Peyer's patch (tissue), 4 donors: ENCODE measurements around the gene PRR7. TPM values are rescaled to one million over a fixed set of nuclear protein-coding genes. Genes with fewer than 3 reads are reported as not detected.

Experiments used
- DNase-seq, 3 donors: peaks; one replicate each; pipeline ENCODE4 v3.0.0-alpha.2; 2017 to 2019
- H3K27ac ChIP-seq, 4 donors: fragments of 200-600 bp; sonication (generic); one replicate each; pipeline ENCODE4 v1.5.1; 2016 to 2019
- H3K27me3 ChIP-seq, 2 donors: fragments of 200-600 bp; sonication (generic); one replicate each; pipeline ENCODE4 v1.5.1; 2019
- H3K36me3 ChIP-seq, 3 donors: fragments of 200-600 bp; sonication (generic); one replicate each; pipeline ENCODE4 v1.5.1; 2016 to 2019
- H3K4me1 ChIP-seq, 4 donors: fragments of 200-600 bp; sonication (generic); one replicate each; pipeline ENCODE4 v1.5.1; 2016 to 2019
- H3K4me3 ChIP-seq, 4 donors: fragments of 200-600 bp; sonication (generic); 1 replicate in 3 of 4; 2 replicates in 1 of 4; pipeline ENCODE4 v1.5.1; 2016 to 2019; ENCODE audit warnings: mild to moderate bottlenecking in 1 of 4
- H3K9me3 ChIP-seq, 4 donors: fragments of 200-600 bp; sonication (generic); one replicate each; pipeline ENCODE4 v1.5.1; 2016 to 2019; ENCODE audit warnings: mild to moderate bottlenecking in 1 of 4
- CTCF ChIP-seq, 6 experiments: fragments of 450-650 bp in 4 of 6; fragments of 200-600 bp in 2 of 6; sonication (generic) in 1 of 6; IDR thresholded peaks; one replicate each; pipeline ENCODE4 v1.5.1; 2017 to 2019; ENCODE audit warnings: antibody characterized with exemption in 6 of 6, mild to moderate bottlenecking in 3 of 6, moderate library complexity in 1 of 6
- POLR2A ChIP-seq, 2 donors: fragments of 450-650 bp; IDR thresholded peaks; one replicate each; pipeline ENCODE4 v1.5.1; 2017; ENCODE audit warnings: antibody characterized with exemption in 2 of 2, mild to moderate bottlenecking in 2 of 2, moderate library complexity in 2 of 2
- total RNA-seq, 4 donors: library from RNA; depleted of rRNA; stranded (reverse); fragments of >200 nt; gene quantifications; one replicate each; pipeline ENCODE4 v1.1.0, GENCODE V29; 2016

Gene PRR7
- total RNA-seq, 4 donors from 2014 or later, result 0.70 to 2.2 (median 1.9) TPM; not detected in 1

GRCh38 chr5:177430140-177430951, 16.3 kb upstream of the PRR7 start:
- no peaks in the 10 kb centered on the region for H3K27me3 ChIP-seq
- no peaks in the 10 kb centered on the region for H3K9me3 ChIP-seq
- DNase-seq, result peak in 2 of 3 donors; percentile 43 to 69
- TF ChIP-seq CTCF (IDR thresholded peaks at IDR 0.05) (no peak), POLR2A (IDR thresholded peaks at IDR 0.05) (no peak)
- peak overlapping the region in 1 of 4 donors; percentile 74 for H3K4me3 ChIP-seq
- H3K4me1 ChIP-seq, result peaks cover 0 to 67% (median 43%) of the 10 kb centered on the region in 4 donors
- peaks cover 0 to 51% (median 0%) of the 10 kb centered on the region in 3 donors for H3K36me3 ChIP-seq
- peak overlapping the region; percentile 8 to 94 (median 68) for H3K27ac ChIP-seq

DNA sequence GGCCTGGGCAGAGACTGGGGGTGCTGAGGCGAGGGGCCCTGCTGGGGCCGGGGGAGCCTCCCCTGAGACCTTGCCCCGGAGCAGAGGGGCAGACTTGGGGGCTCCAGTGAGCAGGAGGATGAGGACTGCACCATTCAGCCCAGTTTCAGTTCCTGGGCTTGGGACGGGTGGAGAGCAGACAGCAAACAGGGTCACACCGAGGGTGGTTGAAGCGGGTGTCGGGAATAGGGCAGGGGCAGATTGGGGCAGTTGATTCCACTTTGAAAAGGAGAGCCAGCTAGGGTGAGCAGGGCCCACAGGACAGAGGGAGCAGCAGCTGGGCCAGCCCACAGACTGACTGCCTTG, 15.7 kb upstream of the PRR7 start:
- H3K4me1 ChIP-seq, result peaks cover 0 to 63% (median 40%) of the 10 kb centered on the region in 4 donors
- peaks cover 0 to 57% (median 0%) of the 10 kb centered on the region in 3 donors for H3K36me3 ChIP-seq
- TF ChIP-seq CTCF (IDR thresholded peaks at IDR 0.05) (no peak), POLR2A (IDR thresholded peaks at IDR 0.05) (no peak)
- DNase-seq, result peak in 1 of 3 donors; percentile 49
- H3K27me3 ChIP-seq, result no peaks in the 10 kb centered on the region
- no peaks in the 10 kb centered on the region for H3K9me3 ChIP-seq
- peak overlapping the region in 1 of 4 donors; percentile 18 for H3K4me3 ChIP-seq
- peak overlapping the region; percentile 40 to 94 (median 68) for H3K27ac ChIP-seq

DNA sequence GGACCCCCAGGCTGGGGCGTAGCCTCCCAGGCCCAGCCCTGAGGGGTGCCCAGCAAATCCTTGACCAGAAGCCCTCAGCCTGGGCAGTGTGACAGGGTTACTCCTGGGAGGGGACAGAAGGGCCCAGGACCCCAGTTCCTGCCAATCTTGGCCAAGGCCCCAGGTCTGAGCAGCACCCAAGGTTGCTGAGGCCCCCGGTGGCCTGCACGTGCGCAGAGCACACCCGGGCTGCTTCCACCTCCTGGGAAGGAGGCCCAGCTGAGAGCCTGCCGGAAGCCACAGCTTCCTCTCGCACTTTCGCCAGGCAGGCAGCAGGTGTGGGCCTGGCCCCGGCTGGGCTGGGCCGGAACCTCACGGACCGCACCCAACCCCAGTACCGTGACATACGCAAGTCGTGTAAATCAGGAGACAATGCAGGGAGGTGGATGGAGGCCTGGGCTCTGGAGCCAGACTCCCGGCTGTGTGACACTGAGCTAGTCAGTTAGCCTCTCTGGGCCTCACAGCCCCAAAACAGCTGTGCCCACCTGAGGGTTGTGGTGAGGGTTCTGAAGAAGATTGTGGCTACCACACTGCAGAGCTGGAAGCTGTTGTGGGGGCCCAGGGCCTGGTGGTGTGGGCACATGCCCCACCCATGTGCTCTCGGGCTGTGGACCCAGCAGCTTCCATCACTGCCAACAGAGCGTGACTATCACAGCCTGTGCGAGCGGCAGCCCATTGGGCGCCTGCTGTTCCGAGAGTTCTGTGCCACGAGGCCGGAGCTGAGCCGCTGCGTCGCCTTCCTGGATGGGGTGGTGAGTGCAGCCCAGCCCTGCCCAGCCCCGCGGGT, 15.1 kb upstream of the PRR7 start:
- H3K9me3 ChIP-seq, result no peaks in the 10 kb centered on the region
- DNase-seq, result peak; percentile 60 to 94 (median 90)
- H3K36me3 ChIP-seq, result peaks cover 0 to 63% (median 0%) of the 10 kb centered on the region in 3 donors
- H3K27me3 ChIP-seq, result no peaks in the 10 kb centered on the region
- peak overlapping the region in 1 of 4 donors; percentile 18 for H3K4me3 ChIP-seq
- peaks cover 0 to 63% (median 40%) of the 10 kb centered on the region in 4 donors for H3K4me1 ChIP-seq
- TF ChIP-seq CTCF (IDR thresholded peaks at IDR 0.05) (no peak), POLR2A (IDR thresholded peaks at IDR 0.05) (no peak)
- H3K27ac ChIP-seq, result peak overlapping the region; percentile 40 to 94 (median 68)

DNA sequence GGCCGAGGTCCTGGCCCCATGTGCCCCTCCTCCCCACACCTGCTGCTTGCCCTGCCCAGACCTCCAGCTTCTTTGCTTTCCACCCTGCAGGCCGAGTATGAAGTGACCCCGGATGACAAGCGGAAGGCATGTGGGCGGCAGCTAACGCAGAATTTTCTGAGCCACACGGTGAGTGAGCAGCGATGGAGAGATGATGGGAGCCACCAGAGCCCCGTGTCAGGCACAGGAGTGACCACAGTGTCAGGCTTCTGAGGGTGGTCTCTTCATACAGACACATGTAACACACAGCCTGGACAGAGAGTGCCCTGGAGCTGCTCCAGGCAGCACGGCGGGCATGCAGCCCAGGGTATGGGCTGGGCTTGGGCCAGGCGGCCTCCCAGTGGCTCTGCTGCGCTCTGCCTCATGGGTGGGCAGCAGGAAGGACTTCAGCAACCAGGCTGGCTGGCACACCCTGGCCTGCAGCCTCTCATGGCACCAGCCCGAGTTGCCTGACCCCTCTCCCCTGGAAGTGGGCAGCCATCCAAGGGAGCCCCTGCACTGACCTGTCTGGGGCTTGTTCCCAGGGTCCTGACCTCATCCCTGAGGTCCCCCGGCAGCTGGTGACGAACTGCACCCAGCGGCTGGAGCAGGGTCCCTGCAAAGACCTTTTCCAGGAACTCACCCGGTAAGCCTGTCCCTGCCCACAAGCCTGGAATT, 14.3 kb upstream of the PRR7 start:
- peak overlapping the region; percentile 28 to 94 (median 68) for H3K27ac ChIP-seq
- DNase-seq, result peak in 1 of 3 donors; percentile 44
- no peaks in the 10 kb centered on the region for H3K9me3 ChIP-seq
- H3K4me3 ChIP-seq, result peak overlapping the region in 1 of 4 donors; percentile 18
- H3K36me3 ChIP-seq, result peaks cover 0 to 69% (median 0%) of the 10 kb centered on the region in 3 donors
- TF ChIP-seq CTCF (IDR thresholded peaks at IDR 0.05), result no peak
- no peak for TF ChIP-seq POLR2A (IDR thresholded peaks at IDR 0.05)
- peaks cover 0 to 63% (median 39%) of the 10 kb centered on the region in 4 donors for H3K4me1 ChIP-seq
- H3K27me3 ChIP-seq, result no peaks in the 10 kb centered on the region
